Stimulated activated CD8-positive, alpha-beta memory T cell treated with anti-CD3 and anti-CD28 coated beads, Interleukin-7, amount 100 ng/mL, for 1 hour (primary cell): ENCODE results near the gene ESAM.

Experiments used
- DNase-seq, 2 donors: peaks; one replicate each; pipeline ENCODE4 v3.0.0-alpha.2; 2020; ENCODE audit warnings: low read depth in 2 of 2

Gene ESAM

DNA sequence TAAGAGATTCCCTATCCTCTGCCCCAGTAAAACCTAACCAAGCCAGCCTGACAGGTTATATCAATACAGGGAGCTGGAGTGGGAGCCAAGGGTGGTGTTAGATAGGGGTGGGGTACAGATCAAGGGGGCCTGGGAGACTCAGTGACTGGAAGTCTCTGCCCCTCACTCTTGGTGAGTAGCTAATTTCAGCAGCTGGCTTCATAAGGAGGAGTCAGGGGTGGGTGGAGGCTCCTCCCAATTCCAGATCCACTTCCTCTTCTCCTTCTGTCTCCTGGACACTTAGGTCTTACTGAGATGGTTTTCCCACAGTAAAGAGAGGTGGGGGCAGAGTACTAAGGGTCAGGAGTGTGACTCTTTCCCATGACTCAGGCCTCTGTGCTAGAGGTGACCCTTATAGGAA, 8.9 kb downstream of the ESAM start:
- no peak for DNase-seq

DNA sequence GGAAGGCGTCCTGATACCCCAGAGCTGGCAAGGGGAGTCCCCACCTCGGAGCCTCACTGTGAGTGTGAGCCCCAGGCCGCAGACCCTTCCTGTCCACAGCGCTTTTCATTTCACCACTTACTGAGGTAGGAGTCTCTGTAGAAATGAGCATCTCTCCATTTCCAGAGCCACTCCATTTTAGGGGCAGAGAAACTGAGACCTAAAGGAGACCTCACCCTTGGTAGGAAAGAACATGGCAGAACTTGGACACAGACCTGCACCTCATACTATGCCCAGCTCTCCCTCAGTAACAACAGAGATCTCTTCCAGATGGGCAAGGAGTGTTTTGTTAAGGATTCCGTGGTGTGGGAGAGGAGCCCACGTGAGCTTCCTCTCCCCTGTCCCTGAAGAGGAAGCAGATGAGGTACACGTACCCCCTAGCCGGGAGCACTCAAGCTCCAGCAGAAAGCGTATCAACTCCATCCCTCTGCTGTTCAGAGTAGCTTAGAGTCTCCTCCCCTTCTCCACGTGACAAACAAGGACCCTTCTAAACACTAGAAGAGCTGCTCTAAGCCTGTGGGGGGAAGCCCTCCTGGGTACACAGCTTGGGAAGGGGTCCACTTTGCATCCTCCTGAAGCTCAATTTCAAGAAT, 9.5 kb downstream of the ESAM start:
- no peak for DNase-seq

DNA sequence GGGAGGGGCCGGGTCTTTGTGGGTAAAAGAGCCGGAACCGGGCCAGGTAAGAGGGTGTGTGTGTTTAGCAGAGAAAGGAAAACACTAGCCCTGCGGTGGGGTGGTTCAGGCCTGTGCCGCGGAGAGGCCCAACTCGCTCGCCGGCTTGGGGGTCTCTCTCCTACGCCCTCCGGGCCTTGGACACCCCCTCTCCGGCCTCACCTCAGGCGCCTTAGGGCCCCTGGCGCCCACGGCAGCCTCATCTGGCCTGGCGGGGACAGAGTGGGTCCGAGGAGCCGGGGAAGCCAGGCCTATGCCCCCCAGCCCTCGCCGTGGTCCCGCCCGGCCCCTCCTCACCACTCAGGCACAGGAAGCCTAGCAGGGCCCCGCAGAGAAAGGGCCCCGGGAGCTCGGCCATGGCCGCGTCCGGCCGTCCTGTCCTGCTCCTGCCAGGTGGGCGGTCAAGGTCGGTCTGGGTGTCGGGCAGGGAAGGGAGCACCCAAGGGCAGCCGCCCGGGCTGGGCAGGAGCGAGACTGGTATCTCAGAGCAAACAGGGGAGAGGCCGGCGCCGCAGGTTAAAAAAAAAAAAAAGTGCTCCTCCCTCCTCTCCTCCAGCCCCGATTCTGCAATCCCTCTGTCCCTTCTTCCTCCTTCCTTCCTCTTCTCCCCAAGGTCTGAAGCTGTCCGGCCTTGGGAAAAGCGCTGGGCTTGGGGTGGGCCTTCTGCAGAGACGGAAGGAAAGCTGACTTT, 10.2 kb downstream of the ESAM start, which contains the start of gene VSIG2:
TSS of gene VSIG2 (minus strand) at position 515 of the 730 bp plus-strand sequence. CDS start at position 397, 118 bp downstream.
- no peak for DNase-seq

DNA sequence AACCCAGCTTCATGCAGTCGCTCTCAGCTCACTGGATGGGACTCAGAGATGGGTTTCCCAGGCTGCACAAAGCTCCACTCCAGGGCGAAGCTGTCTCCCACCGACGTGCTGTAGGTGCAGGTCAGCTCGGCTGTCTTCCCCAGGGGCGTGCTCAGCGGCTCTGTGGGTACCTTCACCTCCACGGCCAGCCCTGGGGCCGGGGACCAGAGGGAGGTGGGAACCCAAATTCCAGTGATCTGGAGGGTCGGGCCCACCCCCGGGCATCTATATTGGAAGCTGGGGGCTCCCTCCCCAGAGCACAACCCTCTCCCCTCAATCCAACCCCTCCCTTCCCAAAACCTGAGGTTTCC, 10.7 kb downstream of the ESAM start:
- no peak for DNase-seq

DNA sequence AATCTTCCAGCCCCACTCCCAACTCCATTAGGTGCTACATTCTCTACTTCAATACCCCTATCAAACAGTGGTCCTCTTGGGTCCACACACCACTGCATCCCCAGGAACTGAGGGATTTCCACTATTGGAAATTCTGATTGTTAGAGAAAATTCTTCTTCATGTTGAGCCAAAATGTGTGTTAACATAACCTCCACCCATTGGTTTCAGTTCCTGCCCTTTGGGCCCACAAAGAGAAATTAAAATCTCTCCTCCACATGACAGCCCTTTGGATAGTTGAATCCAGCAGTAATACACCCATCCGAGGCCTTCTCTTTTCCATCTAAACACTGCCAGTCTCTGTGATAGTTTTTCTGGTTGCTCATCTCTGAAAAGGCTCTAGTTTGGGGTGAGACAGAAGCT, 12.2 kb downstream of the ESAM start:
- DNase-seq = no peak

DNA sequence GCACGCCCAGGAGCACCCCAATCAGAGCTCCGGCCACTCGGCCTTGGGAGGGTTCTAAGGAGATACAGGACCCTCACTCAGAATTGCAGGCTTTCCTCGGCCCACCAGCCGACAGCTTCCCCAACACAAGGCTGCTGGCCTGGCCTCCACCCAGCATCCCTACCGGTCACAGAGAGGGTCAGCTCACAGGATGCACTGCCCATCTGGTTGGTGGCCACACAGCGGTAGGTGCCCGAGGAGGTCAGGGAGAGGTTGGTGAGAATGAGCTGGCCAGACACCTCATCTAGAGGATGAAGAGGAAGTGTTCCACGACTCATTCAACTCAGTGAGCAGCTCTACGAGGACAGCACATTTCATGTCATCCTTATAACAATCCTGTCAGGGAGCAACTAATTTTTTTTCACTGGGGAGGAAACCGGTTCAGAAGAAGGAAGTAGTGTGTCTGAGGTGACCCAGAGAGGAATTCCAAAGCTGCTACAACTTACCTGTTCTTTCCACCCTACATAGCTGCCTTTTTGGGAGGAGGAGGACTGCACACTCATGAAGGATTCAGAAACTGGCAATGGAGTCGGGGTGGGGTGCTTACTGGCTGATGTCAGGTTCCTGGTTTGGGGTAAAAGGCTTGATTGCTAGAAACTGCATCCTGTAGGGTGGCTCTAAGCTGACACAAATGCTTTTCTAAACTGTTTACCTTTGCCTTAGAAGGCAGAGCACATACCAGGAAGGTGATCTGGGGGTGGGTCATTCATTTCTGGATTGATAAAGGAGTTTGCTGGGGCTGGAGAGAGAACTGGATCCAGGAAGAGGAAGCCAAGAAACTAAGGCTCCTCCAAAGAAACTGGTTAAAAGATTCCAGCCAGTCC, 13.4 kb downstream of the ESAM start:
- no peak for DNase-seq

DNA sequence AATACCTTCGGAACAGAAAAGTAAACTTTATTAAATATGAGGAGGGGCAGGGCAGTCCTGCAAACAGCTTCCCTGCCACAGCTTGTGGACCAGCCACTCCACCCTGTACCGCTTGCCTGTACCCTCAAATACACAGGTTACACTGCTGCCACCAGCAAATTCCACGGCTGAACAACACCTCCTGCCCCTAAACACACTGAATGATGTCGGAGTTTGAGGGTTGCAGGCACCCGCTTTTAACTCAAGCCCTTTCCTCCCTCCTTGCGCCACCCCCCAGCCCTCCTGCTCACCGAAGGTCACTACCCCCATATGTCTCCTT, 14.0 kb downstream of the ESAM start:
- no peak for DNase-seq

DNA sequence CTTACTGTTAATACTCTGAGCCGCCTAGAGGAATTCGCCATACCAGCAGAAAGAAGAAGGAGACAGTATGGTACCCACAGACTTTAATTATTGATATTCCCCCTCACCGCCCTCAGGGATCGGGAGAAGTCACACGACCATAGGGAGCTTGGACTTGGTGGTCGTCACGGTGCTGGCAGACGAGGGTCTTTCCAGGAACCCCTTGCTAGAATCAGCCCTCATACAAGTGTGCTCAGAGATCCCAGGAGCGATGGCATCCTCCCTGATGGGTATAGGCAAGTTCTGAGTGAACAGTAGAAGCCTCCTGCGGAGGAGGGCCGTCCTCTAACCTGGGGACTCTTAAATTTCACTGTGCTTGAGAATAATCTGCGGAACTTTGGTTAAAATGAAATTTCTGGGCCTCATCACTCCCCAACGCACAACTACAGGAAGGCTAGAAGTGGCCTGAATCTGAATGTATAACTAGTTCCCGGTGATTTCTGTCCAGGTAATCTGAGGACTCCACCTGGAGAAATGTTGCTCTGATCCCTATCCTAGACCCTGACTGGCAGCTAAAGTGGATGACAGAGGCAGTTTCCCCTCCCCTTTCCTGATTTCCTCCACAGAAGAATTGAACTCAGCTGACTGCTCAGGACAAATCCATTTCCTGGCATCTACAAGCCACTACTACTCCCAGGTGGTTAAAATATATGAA, 14.5 kb downstream of the ESAM start:
- DNase-seq = no peak

DNA sequence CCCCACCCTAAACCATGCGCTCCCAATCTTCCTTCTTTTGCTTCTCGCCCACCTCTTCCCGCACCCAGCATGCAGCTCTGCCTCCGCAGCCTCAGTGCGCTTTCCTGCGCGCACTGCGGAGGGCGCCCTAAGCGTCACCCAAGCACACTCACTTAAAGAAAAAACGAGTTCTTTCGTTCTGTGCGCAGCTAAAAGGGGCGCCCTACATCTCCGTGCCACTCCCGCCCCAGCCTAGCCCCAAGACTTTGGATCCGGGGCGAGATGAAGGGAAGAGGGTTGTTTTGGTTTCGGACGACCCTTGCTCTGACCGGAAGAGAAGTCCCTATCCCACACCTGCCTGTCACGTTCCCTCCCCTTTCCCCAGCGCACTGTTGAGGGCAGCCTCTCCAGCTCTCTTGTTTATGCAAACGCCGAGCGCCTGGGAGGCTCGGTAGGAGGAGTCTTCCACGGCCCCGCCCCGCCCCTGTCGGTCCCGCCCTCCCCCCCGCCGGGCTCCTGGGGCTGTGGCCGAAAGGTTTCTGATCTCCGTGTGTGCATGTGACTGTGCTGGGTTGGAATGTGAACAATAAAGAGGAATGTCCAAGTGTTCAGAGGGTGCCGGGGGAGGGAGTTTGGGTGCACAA, 15.4 kb downstream of the ESAM start:
- DNase-seq = peak; percentile 47 to 62

DNA sequence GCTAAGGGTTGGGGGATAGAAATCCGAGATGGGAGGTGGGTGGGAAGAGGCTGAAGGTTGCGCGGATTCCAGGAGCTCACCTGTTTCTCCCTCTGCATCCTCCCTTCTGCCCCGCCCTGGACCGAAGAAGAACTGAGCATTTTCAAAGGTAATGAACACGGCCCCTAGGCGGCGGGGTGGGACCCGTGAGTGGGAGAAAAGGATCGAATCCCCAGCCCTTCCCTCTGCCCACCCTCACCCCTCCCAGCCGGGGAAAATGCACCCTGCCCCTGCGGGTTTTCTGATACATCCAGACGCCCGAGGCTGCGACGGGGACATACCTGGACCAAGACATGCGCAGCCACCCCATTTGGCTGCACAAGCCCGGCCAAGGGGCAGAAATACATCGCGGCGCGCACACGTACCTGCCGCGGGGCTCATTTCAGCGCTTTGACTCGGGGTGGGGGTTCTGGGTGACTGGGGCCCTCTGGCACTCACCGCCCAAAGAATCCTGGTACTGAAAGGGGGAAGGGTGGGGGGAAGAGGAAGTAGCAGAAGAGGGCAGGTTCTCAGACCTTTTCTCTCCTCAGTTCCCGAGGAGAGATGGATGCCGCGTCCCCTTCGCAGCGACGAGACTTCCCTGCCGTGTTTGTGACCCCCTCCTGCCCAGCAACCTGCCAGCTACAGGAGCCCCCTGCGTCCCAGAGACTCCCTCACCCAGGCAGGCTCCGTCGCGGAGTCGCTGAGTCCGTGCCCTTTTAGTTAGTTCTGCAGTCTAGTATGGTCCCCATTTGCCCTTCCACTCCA, 16.1 kb downstream of the ESAM start:
- no peak for DNase-seq

DNA sequence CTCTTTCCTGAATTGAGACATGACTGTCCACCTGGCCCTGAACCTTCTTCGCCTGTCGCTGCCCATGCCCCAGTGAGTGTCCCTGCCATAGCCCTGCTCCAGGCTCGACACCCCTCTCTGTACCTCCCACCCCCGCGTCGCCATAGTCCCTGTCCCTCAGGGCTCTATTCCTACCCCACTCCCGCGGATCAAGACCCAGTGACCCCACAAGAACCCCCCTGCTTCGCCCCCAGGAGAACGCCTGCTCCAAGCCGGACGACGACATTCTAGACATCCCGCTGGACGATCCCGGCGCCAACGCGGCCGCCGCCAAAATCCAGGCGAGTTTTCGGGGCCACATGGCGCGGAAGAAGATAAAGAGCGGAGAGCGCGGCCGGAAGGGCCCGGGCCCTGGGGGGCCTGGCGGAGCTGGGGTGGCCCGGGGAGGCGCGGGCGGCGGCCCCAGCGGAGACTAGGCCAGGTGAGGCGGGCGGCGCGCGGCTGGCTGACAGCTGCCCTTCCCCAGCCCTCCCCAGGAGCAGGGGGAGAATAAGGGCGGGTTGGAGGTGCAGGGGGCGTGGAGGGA, 16.7 kb downstream of the ESAM start:
- no peak for DNase-seq

DNA sequence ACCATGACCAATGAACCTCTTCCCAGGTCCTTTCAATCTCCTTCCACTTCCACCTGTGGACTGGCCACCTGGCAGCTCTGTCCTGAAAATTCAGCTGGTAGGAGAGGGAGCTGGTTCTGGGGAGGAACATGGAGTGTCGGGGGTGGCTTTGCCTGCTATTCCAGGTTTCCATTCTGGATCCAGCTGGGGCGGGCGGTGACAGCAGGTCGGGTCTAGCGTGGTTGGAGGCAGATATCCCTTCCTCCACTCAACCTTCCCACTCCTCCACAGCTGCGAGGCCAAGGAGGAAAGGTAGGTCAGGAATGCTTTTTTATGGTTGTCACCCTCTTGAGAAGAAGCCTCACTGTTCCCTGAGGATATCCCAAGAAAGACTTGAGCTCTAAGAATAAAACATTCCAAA, 19.0 kb downstream of the ESAM start:
- no peak for DNase-seq

DNA sequence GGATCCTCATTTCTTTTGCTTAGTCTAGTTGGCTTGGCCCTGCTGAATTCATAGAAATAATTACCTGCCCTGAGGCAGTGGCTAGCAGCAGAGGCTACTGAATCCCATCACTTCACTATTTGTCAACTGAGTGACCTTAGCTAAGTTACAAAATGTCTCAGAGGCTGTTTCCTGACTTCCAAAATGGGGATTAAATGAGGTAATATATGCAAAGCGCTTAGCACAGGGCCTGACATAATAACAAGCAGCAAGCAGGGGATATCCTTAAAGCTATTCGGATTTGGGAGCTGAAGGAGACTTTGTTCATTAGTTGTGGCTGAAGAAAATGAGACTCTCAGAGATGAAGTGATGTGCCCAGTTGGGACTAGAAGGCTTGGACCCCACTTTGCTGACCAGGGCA, 19.5 kb downstream of the ESAM start:
- DNase-seq = no peak

DNA sequence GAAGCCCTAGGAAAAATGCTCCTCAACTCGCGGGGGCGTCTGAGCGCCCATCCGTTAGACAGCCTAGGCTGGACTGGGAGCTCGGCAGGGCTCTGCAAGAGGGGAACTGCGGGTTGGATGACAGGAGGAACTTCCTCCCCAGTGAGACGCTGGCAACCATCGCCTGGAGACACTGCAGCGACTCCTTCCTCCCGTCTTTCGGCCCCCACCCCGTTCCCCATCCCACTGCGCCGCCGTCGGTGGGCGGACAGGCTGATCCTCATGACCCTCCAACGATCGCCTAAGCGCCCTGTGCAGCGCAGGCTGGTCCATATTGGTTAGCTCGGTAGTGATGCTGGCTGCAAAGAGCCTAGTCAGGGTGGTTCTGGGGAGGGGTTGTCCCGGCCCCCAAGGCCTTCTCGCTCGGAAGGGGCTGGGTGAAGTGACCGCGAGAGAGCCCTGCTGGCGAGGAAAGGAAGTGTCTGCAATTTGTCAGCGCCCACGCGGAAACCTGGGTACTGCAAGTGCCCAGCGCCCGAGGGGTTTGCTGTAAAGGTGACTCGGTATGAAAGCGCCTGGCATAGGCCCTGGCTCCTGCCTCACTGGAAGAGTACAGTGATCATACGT, 21.7 kb downstream of the ESAM start:
- no peak for DNase-seq

DNA sequence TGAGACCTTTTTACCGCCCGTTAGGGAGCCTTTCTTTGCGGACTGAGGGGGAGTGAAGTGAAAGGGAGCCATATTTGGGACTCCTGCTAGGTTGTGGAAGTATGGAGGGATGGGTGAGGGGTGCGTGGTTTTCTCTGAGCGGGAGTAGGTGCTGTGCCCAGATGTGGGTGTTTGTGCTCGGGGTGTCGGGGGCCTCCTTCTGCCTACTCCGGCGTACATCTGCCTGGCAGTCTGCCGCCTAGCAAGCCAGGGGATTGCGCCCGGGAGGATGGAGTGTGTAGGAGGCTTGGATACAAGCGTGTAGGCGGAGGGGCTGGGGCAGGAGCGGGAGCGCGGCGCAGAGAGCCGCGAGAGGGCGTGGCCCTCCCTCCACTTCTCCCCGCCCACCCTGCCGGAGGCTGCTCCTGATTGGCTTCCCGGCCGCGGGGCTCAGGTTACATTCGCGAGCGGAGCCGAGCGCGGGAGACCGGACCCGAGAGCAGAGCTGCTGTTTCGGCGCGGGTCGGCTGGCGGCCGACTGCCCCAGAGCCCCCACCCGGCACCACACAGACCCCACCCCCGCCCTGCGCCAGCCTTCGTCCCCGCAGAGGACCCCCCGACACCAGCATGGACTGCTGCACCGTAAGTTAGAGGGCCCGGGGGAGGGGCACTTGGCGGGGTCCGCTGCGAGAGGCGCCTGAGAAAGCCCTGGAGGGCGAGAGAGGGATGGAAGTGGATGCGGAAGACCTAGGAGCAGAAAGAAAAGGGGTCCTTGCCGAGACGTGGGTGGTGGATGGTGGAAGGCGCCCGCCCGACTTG, 22.4 kb downstream of the ESAM start, which contains the start of gene NRGN:
TSS of gene NRGN (plus strand) at position 464 of the 798 bp plus-strand sequence. CDS start at position 607, 143 bp downstream.
- DNase-seq = peak; percentile 62 to 67

DNA sequence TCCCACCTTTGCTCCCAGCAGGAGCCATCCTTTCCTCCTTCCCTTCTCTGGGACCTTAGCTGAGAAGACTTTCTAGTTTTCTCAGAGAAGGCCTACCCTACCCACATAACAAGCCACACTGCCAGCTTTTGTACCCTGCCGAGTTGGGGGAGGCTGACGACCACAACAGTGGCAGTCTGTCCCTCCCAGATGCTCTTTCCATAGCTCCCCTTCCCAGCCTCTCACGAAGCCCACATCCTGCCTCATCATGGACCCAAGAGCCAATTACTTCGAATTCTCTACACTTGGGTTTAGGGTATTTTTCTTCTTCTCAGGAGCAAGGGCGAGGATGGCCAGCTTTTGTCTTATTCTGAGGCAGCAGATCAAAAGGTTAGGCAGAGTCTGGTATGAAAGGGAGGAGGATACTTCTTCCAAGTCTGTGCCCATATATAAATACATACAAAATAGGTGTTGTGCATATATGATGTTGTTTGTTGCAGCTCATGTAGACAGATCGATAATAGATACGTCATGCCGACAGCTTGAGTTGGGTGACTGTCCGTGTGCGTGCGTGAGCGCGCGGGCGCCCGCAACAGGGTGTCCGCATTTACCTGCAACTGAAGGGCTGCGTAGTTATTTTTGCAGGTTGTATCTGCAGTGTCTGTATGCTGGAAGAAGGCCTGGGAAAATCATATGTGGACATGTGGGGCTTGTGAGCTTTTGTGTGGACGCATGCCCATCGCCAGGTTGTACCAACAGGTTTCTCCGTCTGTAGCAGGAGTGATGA, 23.2 kb downstream of the ESAM start:
- DNase-seq = no peak

DNA sequence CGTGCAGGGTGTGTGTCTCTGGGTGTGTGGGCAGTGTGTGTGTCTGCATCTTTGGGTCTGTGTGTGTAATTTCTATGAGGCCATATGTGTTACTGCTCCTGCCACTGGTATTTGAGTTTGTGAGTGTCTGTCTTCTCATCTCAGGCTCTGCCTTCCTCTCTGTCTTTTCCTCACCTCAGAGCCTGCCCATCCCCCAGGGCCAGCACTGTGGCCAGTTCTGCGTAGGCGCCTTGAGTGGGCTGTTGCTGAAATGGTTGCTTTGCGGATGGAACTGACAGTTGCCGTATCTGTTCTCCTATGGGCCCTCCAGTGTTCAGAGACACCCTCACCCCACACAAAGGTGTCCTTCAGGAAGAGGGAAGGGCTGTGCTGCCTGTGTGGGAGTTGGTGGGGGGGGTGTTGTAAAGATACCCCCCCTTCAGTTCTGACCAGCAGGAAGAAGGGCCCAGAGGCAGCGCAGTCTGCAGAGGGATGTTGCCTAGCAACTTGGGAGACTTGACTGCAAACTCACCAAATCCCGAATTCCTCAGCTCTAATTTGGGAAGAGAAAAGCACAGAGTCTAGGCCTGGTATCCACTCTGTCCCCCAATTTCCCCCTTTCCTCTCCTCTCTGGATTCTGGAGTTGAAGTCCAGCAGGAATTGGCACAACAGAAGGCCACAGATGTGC, 24.3 kb downstream of the ESAM start:
- DNase-seq = no peak

DNA sequence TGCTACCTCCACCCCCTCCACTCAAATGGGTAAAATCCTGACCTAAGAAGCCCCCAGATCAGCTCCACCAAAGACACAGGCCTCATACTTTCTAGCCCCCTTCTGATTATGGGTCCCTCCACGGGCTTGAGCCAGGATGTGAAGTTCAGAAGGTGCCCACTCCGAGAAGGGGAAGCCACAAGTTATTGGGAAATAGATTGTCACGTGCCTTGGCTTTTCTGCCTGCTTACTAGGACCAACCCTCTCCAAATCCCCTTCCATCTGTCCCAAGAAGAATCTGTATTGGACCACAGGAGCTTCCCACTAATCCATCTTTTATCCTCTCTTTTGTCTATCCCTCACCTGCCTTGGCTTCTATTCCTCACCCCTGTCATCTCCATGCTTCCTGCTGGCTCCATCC, 25.4 kb downstream of the ESAM start:
- DNase-seq = no peak
